DMS 273 treated with DMSO at 0.1 percent for 48 hours (cell line): Measurements from ENCODE around the gene P2RX2.

Experiments used
- DNase-seq: peaks from one replicate; lab custom pipeline; 2025; lab: John Stamatoyannopoulos, UW

P2RX2 gene

GRCh38 chr12:132603240-132604150 is 15.1 kb upstream of the P2RX2 start:
- DNase-seq: no peak

DNA sequence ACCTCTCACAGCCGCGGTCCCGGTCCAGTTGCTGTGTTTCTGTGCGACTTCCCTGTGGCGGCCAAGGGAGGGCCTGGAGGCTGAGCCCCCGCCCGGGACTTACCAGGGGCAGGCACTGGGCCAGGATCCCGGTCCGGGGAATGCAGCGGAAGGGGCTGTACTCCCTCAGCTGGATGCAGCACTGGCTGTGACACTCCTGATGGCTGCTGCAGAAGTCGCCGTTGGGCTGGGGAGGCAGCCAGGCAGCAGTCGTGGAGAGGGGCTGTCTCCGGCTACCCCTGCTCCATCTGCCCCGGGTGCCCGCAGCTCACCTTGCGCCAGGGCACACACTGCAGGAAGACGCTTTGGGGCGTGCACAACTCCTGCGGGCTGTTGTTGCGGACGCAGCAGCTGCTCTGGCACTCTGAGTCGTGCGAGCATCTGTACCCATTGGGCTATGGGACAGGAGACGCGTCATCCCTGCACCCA is 14.4 kb upstream of the P2RX2 start:
- no peak for DNase-seq

GRCh38 chr12:132604668-132605441 is 13.7 kb upstream of the P2RX2 start:
- no peak for DNase-seq

- DNase-seq: no peak
Observed at GRCh38 chr12:132605892-132606291, 12.7 kb upstream of the P2RX2 start.

DNA sequence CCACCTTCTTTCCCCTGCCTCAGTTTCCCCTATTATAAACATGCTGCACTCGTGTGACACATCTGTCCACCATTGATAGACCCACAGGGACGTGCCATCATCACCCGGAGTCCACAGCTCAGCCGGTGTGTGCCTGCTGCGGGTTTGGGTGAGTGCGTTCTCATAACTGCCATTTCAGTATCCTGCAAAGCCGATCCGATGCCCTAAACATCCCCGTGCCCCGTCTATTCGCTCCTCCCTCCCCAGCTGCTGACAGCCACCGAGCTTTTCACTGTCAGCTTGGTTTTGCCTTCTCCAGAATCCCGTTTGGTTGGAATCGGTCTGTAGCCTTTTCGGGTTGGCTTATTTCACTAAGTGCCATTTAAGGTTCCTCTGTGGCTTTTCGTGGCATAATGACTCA is 12.1 kb upstream of the P2RX2 start:
- DNase-seq: no peak

GRCh38 chr12:132606927-132607326 is 11.6 kb upstream of the P2RX2 start:
- no peak for DNase-seq

DNA sequence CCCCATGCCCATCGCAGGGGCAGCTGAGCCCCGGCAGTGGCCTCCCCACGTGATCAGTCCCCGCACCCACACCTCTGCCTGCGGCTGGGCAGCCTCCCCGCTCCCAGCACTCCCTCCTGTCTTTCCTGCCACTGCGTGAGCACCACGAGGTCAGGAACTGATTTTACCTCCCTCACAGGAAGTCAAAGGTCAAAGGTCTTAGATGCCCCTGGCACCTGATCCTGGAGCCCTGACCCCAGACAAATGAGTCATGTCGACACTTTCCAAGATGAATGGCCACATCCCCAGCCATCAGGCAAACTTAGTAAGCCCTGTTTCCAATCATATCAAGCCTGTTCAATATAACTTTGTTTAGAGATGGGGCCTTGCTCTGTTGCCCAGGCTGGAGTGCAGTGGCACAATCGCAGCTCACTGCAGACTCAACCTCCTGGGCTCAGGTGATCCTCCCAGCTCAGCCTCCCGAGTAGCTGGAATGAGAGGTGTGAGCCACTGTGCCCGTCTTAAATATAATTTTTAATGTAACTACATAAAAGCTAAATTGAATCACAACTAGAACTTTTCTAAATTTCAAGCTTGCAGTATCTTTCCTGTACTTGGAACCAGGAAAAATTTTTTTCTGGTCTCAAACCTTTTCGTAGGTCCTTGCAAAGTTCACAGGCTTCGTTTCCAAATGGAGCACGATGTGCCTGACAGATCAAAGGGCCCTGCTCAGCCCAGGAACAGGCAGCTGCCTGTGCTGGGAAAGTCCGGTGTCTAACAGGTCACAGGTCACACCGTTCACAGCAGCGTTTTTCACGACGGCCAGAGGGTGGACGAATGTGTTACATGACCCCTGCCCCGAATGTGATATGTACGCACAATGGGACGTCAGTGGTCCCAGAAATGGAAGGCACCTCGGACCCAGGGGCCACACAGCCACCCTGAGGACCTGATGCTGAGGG is 10.1 kb upstream of the P2RX2 start:
- no peak for DNase-seq

GRCh38 chr12:132610051-132610759 is 8.4 kb upstream of the P2RX2 start, which contains the start of gene LRCOL1:
Gene LRCOL1 (minus strand): TSS chr12:132610582. CDS start chr12:132606251, 4,331 bp downstream.
- no peak for DNase-seq

DNA sequence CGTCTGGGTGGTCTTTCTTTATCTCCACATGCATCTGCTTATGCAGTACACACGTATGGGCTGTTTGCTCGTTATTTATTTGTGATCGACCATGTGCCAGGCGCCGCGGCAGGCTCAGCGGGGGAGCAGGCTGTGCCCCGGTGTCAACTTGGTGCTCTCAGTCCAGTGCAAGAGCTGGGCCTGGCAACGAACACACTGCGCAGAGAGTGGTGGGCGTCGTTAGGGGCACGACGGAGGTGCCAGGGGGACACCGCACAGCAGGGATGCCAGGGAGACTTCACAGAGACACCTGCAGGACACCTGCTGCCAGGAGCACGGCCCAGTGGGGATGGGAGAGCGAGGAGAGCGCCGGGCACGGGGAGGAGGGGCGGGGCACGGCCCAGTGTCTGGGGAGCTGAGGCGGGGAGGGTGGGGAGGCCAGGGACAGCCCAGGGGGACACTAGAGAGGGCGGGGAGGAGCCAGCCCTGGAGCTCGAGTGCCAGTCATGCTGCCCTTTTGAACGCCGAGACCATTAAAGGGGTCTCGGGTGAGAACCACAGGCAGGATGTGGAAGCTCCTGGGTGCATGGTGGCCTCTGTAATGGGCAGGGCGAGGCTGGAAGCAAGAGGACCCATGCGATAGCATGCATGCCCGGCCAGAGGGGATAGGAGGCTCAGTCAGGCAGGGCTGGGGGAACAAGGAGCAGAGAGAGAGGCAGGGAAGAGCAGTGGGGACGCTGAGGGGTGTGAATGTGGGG is 7.5 kb upstream of the P2RX2 start:
- DNase-seq: no peak

- no peak for DNase-seq
Observed at GRCh38 chr12:132611620-132612019, 7.0 kb upstream of the P2RX2 start.

GRCh38 chr12:132614029-132614428 is 4.5 kb upstream of the P2RX2 start:
- DNase-seq: no peak

GRCh38 chr12:132614861-132615578 is 3.6 kb upstream of the P2RX2 start:
- peak; percentile 44 for DNase-seq

GRCh38 chr12:132615579-132616038 is 3.0 kb upstream of the P2RX2 start:
- no peak for DNase-seq

DNA sequence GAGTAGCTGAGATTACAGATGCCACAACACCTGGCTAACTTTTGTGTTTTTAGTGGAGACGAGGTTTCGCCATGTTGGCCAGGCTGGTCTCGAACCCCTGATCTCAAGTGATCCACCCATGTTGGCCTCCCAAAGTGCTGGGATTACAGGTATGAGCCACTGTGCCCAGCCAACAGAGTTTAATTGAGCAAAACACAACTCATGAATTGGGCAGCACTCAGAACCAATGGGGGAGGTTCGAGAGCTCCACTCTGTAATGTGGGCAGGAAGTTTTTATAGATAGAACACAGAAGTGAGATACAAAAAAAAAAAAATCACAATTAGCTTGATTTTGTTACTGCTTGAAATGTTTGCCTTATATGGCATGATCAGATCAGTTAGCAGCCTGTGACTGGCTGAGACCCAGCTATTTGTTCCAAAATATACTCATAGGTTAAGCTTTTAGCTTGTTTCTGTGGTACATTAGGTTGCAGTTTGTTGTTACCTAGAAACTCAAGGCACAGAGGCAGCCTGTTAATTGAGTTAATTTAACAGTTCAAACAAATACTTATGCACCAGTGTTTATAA is 1.4 kb upstream of the P2RX2 start:
- no peak for DNase-seq

GRCh38 chr12:132617822-132618682 is 524 bp upstream of the P2RX2 start:
- no peak for DNase-seq

- no peak for DNase-seq
Observed at GRCh38 chr12:132619071-132619385, 452 bp downstream of the P2RX2 start.

DNA sequence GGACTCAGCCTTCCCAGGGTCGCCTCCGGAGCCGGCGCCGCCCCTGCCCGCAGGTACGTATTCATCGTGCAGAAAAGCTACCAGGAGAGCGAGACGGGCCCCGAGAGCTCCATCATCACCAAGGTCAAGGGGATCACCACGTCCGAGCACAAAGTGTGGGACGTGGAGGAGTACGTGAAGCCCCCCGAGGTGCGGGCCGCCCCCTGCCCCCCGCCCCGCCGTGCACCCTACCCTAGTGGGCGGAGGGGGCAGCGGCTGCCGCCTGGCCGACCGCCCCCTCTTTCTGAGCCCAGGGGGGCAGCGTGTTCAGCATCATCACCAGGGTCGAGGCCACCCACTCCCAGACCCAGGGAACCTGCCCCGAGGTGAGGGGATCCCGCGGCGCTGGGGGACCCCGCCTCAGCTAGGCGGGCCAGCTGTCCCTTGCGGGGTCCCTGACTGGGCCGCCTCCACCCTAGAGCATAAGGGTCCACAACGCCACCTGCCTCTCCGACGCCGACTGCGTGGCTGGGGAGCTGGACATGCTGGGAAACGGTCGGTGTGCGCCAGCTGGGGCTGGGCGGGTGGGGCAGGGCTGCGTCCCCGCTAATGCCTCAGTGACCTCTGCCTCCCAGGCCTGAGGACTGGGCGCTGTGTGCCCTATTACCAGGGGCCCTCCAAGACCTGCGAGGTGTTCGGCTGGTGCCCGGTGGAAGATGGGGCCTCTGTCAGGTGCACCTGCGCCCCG is 973 bp downstream of the P2RX2 start:
- DNase-seq: no peak
